Coronary artery (tissue), 2 donors: ENCODE measurements around the gene STAT5A.

ENCODE experiments used
- DNase-seq: peaks from one replicate; pipeline ENCODE4 v3.0.0-alpha.2; 2017; ENCODE audit warnings: low spot score
- H3K27ac ChIP-seq, 2 donors: fragments of 200-600 bp; sonication (generic); one replicate each; pipeline ENCODE4 v1.5.1; 2016 to 2019
- H3K4me3 ChIP-seq: fragments of 200-600 bp; sonication (generic); 2 replicates; pipeline ENCODE4 v1.5.1; 2016; ENCODE audit warnings: mild to moderate bottlenecking, moderate library complexity
- TF ChIP-seq, protein P1 (sequence below): fragments of 200-600 bp; sonication (generic); IDR thresholded peaks from one replicate; pipeline ENCODE4 v1.5.1; 2019; ENCODE audit warnings: antibody characterized with exemption

STAT5A gene

GRCh38 chr17:42339221-42339620 lies 50.9 kb downstream of the STAT5A start:
- H3K27ac ChIP-seq, result no peak overlapping the region
- no peak for DNase-seq
- TF ChIP-seq, protein P1, sequence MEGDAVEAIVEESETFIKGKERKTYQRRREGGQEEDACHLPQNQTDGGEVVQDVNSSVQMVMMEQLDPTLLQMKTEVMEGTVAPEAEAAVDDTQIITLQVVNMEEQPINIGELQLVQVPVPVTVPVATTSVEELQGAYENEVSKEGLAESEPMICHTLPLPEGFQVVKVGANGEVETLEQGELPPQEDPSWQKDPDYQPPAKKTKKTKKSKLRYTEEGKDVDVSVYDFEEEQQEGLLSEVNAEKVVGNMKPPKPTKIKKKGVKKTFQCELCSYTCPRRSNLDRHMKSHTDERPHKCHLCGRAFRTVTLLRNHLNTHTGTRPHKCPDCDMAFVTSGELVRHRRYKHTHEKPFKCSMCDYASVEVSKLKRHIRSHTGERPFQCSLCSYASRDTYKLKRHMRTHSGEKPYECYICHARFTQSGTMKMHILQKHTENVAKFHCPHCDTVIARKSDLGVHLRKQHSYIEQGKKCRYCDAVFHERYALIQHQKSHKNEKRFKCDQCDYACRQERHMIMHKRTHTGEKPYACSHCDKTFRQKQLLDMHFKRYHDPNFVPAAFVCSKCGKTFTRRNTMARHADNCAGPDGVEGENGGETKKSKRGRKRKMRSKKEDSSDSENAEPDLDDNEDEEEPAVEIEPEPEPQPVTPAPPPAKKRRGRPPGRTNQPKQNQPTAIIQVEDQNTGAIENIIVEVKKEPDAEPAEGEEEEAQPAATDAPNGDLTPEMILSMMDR, result no peak
- H3K4me3 ChIP-seq, result no peak overlapping the region

- TF ChIP-seq, protein P1, result no peak
- no peak for DNase-seq
- H3K27ac ChIP-seq, result peak overlapping the region in 1 of 2 donors; percentile 28
- no peak overlapping the region for H3K4me3 ChIP-seq
Observed at GRCh38 chr17:42340691-42341127, 52.4 kb downstream of the STAT5A start.

DNA sequence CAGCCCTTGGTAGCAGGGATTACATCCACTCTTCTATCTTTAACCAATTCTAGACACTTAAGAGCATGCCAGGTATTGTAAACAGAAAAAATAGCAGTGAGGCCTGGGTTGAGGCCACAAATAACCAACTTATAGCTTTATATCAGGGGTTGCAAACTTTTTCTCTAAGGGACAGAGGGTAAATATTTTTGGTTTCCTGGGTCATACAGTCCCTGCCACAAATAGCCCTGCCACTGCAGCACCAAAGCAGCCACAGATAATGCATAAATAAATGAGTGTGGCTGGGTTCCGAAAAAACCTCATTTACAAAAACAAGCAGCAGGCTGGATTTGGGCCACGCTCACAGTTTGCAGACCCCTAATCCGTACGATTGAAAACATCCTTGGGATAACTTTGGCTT lies 53.3 kb downstream of the STAT5A start:
- H3K4me3 ChIP-seq, result no peak overlapping the region
- no peak for DNase-seq
- TF ChIP-seq, protein P1, result no peak
- peak overlapping the region in 1 of 2 donors; percentile 32 for H3K27ac ChIP-seq

GRCh38 chr17:42342242-42343008 lies 54.1 kb downstream of the STAT5A start:
- H3K4me3 ChIP-seq, result no peak overlapping the region
- peak overlapping the region in 1 of 2 donors; percentile 32 for H3K27ac ChIP-seq
- no peak for DNase-seq
- TF ChIP-seq, protein P1, result no peak

DNA sequence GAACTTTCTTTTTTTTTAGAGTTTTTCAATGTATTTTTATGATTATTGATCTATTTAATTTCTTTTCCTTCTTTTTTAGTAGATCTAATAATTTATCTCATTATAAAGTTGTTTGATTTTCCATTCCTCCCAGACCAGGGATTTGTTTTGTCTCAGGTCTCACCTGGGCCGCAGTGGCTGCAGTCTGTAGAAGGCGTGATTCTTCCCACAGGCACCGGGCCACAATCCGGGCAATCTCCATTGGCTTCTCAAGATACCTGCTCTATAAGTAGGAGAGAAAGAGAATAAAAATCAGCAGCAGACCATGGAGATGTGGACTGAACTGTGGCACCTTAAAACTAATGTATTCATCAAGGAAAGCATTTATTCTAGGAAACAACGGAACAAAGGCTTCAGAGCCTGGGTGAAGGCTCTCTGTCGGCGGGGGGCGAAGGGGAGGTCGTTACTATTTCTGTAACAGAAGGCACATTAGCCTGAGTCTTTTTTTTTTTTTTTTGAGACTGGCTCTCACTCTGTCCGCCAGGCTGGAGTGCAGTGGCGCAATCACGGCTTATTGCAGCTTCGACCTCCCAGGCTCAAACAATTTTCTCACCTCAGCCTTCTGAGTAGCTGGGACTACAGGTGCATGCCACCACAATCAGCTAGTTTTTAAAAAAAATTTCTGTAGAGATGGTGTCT lies 57.2 kb downstream of the STAT5A start:
- DNase-seq, result no peak
- no peak overlapping the region for H3K27ac ChIP-seq
- H3K4me3 ChIP-seq, result no peak overlapping the region
- TF ChIP-seq, protein P1, result no peak

- H3K4me3 ChIP-seq, result no peak overlapping the region
- H3K27ac ChIP-seq, result peak overlapping the region in 1 of 2 donors; percentile 50
- no peak for DNase-seq
- TF ChIP-seq, protein P1, result no peak
Observed at GRCh38 chr17:42346481-42346880, 58.2 kb downstream of the STAT5A start.
